NCI-H1048 (cell line): Measurements from ENCODE around the gene CMSS1.
"Not testable (repeated sequence)": the region's sequence is repeated elsewhere in the genome, so short reads cannot be mapped to it uniquely, and the experiment has no call there.

Source experiments
- DNase-seq: peaks from one replicate; lab custom pipeline; 2025; lab: John Stamatoyannopoulos, UW

Gene CMSS1

DNA sequence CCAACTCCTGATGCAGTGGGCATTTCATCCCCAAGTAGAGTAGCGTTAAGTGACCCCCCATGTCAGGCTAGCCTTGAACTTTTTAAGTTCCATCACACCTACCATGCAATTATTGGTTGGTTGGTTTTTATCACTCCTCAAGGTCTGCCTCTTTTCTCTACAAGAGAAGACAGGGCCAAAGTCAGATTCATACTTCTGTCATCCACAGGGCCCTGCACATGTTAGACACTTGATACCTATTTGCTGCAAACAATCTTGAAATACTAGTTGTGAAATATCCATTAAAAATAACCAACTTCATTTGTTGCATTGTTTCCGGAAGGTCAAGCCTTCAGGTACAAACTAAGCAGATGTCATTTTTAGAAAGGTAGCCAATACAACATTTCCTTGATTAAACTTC, 1.2 kb downstream of the CMSS1 start:
- DNase-seq = no peak

DNA sequence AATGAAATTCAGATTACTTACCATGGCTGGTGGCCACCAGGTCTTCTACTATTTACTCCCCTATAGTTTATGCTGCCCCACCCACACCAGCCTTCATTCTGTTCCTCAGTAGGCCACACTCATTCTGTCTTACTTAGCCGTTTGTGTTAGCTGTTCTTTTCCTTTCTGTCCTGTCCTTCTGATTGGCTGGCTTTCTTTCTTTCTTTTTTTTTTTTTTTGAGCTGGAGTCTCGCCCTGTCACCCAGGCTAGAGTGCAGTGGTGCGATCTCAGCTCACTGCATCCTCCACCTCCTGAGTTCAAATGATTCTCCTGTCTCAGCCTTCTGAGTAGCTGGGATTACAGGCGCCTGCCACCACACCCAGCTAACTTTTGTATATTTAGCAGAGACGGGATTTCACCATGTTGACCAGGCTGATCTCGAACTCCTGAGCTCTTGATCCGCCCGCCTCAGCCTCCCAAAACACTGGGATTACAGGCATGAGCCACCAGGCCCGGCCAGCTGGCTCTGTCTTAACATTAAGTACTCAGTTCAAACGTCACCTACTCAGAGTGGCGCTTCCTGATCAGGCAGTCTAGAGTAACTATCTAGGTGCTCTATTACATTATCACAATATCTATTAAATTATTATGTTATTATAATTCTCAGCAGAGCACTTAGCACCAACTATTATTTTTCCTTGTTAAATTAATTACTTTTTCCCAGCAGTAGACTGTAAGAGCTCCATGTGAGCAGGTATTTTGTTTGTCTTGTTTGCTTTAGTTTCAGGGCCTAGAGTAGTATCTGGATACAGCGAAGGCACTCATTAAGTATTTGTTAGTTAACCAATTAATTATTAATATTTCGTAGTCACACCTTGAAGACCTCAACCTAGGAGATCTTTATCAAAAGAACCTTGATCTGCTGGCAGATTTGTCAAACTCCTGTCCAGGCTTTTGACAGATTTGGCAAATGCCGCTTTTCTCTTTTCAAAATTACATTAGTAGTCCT, 6.4 kb downstream of the CMSS1 start:
- no peak for DNase-seq

DNA sequence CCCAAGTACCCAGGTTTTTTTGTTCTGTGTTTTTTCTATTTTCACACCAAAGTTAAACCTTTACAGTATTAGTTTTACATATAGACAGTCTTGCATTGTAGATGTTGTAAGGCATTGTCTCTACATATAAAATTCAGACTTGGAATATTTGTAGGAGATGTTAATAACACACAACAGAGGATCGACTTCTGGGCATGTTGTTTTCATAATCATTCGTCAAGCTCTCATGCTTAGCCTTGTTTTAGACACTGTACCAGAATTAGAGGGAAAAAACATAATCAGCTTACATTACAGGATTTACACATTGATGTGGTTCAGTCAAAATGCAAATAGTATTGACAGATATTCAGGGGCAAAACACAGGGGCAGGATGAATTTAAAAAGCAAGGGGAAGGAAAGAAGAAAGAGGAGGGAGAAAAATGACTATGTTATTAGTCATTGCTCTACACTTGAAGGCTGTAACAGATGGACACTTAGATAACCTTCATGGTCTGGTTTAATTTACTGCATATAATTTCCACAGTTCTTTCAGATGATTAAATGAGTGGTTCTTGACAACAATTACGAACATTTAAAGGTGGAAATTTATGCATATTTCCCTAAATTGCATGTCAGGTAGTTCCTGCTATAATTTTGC, 7.5 kb downstream of the CMSS1 start:
- no peak for DNase-seq

DNA sequence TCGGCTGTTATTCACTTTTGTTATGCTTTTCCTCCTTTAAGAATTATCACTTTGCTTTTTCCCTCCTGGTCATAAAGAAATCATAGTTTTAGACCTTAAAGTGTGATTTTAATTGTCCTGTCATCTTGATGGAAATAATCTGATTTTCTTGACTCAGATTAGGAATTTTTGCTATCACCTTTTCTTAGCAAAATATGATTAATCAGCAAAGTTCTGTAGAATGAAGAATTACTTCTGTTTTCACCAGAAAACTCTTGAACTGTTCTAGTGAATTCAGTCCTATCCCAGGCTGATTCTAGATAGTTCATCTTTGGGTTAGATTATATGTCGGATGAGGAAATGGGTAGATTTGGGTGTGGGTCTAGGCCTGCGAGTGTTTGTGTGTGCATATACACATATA, 12.2 kb downstream of the CMSS1 start:
- no peak for DNase-seq

DNA sequence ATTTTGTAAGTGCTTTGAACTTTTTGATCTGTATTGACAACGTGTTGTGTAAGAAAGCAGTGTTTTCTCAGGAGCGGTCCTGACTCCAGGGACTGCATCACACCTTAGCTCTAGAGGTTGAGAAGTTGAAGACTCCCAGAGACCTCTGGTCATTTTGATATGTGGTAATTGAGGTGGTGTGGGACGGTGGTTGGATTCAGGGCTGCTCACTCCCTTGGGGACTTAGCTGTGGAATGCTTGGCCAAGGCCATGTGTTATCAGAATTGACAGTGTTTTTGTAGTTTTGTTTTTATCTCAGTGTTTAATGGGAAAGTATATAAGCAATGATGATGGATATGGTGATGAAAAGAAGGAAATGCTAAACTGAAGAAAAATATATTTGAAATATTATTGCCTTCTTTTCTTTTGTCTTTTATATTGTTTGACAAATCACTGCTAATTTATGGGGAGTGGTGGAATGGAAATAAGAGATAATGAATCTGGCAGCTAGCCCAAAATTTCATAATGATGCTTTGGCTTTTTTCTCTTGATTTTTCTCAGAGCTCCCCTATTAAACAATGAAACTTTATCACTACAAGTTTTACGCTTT, 16.0 kb downstream of the CMSS1 start:
- no peak for DNase-seq

DNA sequence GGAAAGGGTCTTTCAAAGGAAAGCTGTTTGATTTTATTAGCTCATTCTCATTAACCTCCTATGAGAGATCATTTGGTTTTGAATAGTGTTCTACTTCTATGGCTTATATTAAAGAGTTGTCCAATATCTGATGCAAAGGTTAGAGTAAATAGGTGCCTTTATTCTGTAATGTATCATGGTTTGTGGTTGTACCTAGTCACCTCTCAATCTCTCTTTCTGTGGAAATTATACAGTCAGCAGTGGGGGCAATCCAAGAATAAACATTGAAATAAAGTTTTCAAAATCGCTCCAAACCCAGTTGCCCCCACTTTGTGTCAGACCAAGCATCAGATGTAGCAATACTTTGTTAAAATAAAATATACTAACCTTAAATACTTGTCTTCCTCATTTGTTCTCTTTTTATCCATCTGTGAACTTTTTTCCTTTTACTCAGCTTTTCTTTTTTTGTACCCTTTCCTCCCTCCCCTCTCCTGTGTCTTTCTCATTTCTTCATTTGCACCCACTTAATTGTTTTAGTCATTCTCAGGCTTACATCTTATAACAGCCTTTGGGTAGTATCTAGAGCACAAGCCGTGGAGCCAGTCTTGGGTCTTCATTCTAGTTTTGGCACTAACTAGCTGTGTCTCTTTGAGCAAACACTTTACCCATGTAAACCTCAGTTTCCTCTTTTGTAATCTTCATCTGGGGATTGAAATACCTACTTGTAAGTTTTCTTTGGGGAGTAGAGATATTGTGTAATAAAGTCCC, 16.7 kb downstream of the CMSS1 start:
- no peak for DNase-seq

DNA sequence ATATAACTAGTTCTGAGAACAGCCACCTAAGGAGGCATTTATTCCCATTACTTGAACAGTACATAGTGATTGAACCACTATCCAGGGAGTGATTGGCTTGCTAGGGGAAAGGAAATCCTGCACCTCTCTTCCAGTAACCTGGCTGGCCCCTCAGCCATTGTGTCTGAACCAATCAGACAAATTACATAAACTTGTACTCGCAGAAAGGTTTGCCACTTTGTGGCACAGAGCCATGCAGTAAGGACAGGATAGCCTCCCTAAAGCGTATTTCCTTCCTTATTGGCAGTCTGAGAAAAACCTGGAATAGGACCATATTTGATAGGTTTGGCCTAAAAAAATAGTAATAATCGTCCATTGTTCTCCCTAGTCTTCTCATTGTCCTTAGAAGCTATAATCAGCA, 19.0 kb downstream of the CMSS1 start:
- no peak for DNase-seq

DNA sequence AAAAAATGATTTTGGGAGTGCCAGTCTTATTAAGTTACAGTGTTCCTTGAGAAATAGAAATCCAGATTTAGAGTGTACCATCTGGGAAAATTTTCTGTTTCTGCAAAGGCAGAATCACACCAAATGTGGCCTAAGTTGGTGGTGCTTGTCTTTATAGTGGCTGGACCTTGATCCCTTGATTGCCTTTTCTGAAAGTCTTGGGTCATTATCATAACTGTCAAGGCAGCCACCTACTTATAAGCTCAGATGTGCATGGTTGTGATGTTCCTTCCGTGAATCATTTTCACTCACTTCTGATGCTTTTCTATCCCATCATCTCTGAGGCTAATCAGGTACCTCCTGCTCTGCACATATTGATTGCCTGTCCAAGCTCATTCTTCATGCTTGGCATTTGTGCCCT, 20.1 kb downstream of the CMSS1 start:
- DNase-seq = no peak

DNA sequence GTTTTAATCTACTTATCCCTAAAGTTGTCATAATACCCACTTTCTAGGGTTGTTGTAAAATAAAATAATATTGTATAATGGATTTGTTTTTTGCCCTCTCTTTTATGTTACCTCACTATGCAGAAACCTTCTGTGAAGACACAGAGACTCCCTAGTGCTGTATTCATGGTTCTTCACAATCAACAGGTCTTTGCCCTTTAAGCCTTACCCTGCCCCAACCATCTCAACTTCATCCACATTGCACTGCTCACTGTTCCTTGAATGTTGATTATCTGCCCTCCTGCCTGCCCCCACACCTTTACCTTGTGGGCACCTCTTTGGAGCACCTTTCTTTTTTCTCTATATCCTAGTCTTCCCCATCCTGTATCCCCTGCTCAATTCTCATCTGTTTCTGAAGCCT, 21.1 kb downstream of the CMSS1 start:
- no peak for DNase-seq

DNA sequence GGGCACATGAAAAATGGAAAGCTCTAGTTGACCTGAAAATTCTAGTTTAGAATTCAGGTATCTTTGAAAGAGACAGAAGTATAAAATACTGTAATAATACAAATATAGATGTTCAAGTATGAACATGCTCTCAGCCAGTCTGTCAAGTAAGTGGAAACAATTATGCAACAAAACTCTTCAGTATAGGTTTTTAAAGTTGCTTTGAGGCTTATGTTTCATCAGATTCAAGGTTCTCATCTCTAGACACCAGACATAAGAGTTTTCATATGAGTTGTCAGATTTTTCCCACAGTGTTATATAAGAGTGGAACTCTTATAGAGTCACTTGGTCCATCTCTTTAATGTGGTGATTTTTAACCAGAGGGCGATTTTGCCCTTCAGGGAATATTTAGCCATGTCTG, 22.0 kb downstream of the CMSS1 start:
- DNase-seq = no peak

DNA sequence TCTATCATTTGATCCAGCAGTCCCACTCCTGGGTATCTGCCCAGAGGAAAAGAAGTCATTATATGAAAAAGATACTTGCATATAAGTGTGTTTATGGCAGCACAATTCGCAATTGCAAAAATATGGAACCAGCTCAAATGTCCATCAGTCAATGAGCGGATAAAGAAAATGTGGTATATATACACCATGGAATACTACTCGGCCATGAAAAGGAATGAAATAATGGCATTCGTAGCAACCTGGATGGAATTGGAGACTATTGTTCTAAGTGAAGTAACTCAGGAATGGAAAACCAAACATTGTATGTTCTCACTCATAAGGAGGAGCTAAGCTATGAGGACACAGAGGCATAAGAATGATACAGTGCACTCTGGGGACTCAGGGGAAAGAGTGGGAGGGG, 24.3 kb downstream of the CMSS1 start:
- not testable (repeated sequence) for DNase-seq

DNA sequence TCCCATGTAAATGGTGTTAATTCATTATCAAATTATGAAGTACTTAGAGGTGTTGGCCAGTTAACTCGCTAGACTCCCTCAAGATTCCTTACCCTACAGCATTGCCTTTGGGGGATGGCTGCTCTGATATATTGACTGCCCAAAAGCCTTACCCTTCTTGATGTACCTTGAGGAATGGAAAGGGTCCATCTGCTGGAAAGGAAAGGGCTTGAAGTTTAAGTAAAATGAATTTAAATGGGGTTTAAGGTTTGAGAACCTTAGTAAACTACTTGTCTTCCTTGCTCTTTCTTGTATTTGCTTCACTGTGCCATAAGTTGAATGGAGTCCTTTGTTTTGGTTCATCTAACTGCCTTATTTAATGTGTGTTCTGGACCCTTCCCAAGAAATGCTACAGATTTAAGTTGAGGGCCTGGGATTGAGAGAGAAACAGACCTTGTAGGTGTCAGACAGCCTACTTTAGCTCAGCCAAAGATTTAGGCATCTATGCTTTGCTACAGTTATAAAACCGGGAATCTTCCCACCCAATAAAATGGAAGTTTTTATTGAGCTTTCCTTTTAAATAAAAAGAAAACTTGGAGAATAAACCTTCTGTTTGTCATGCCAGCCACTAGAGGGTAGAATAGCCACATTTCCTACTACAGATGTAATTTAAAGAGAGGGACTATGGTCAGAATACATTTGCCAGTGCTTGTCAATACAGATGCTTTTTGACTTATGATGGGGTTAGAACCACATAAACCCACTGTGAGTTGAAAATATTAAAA, 25.3 kb downstream of the CMSS1 start:
- peak; percentile 29 for DNase-seq

DNA sequence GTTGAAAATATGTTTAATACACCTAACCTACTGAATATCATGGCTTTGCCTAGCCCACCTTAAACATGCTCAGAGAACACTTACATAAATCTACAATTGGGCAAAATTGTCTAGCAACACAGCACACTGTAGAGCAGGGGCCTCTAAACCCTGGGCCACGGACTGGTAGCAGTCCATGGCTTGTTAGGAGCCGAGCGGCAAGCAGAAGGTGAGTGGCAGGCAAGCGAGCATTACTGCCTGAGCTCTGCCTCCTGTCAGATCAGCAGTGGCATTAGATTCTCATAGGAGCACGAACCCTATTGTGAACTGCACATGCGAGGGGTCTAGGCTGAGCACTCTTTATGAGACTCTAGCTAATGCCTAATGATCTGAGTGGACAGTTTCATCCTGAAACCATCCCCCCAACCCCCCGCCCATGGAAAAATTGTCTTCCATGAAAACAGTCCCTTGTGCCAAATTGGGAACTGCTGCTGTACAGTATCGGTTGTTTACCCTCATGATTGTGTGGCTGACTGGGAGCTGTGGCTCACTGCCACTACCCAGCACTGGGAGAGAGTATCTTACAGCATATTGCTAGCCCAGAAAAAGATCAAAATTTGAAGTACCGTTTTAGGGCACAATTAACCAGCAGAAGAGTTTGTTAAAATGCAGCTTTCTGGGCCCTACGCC, 26.1 kb downstream of the CMSS1 start:
- DNase-seq = no peak

DNA sequence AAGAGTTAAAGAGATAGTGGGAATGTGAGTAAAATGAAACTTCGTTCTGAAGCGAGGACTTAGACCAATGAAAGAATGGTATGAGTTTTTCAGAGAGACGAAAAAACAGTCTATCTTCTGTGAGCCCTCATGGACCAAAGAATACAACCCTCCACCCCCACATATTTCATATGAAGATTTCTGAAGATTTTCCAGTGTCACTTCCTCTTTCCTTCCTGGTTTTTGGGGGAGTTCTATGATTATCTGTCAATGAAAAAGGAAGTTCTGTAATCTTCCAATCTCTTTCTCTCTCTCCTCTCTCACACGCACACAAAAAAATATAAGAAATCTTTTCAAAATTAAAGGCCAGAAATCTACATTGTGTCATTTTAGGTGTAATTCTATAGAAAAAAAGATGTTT, 27.7 kb downstream of the CMSS1 start:
- no peak for DNase-seq

DNA sequence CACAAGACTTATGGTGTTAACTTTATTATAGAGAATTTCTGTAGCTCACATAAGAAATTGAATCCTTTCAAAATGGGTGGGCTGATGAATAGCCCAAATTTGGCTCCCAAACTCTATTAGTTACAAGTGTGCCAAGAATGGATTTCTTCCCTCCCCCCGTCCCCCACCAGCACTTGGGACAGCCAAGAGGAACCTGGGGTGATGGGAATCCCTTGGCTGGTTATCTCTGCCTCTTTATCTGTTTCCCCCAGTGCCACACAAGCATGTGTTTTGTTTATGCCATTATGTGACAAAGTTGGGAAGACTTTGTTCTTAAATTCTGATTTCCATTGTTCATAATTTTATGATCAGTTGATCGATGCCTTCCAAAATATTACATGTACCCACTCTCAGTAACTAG, 28.3 kb downstream of the CMSS1 start:
- no peak for DNase-seq

DNA sequence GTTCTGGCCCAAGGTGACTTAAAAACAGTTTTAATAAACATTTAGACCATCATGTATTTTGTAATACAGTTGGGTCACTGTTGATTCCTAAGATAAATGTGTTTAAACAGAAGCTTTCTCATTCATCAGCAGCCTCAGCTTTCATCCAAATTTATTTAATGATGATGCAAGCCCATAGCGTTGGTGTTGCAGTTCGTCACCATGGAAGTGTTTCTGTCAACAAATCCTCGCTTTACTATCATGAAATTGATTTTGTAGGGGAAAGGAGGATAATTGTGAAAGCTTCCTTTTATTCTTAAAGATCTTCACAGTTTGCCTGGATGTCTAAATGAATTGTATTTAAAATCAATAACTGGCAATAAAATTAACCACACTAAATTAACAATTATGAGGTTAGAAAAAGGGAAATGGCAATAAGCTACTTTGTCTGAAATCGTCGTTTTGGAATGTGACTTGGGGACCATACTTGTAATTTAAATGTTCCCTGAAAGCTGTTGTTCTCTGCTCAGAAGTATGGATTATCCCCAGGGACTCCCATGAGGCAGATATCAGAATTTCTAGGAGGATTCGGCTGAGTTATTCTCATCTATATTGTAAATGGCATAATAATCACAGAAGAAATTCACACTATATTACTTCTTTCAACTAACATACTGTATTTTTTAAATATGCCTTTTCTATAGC, 29.0 kb downstream of the CMSS1 start:
- DNase-seq = no peak

DNA sequence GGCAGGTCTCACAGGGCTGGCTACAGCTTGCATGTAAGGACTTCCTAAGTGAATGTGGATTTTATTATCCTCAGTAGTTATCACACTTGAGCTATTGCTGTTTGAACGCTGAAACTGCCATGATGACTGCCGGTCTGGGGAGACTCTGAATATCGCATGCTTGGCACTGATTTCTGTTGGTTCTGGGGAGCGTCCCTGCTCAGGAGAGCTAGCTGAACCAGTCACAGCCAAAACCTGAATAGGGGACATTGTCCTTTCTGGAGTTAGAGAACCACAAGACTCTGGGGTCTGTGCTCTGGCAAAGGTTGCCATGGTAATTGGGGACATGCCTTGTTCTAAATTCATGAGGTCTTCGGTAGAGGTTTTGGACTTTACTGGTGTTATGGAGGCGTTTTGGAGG, 30.8 kb downstream of the CMSS1 start:
- DNase-seq = no peak

DNA sequence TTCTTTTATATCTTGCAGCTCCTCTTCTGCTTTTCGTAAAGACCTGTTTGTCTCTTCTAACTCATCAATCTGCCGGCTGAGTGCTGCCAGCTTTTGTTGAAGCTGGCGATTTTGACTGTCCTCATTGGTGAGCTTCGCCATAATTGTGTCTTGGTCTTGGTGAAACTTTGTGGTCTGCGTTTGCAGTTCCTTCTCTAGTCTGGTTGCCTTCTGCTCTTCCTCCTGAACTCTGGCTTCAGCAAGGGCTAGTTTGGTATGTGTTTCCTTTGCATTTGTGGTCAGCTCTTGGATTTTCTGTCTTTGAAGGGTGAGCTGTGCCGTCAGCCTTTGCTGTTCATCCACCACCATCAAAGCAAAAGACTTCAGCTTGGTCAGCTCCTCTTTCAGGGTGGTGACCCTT, 32.9 kb downstream of the CMSS1 start:
- no peak for DNase-seq

DNA sequence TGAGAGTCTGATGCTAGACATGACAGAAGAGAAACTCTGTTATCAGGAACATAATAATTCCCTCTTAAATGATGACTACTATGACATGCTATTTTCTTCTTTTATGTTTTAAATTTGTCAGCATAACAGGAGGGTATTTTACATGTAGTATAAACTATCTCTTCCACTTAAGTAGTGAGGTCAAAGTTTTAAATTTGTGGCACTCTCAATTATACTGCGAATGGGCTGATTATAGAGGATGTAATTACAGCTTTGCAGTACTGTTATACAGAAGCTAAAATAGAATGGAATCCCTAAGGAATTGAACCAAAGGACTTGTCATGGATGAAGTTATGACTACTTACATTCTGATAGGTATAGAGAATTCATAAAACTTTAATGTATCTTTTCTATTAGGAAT, 34.3 kb downstream of the CMSS1 start:
- no peak for DNase-seq

DNA sequence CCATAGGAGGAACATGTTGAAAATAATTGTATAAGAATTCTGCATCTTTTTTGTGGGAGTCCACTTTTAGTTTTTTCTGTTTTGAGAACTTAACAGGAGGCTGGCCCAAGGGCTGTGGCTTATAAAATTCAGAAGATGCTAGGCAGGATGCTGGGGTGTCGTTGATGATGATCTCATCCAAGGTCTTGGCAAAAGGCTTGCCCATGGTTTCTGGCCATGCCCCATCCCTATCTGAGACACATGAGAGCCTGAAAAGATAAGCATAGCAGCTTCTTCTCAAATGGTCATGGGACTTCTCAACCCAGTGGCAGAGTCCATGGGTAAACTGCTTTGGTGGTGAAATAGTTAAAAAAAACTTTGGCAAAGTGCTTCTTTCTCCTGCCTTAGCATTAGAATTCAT, 35.2 kb downstream of the CMSS1 start:
- DNase-seq = no peak
